SK-N-MC (cell line): ENCODE measurements around the gene CBL.
A peak's percentile ranks its signal among the peaks of the same experiment; 100 is the strongest.

Experiments used
- DNase-seq: peaks from one replicate; pipeline ENCODE4 v3.0.0-alpha.2; 2011; ENCODE audit warnings: low read depth, low spot score
- H3K27ac ChIP-seq: fragments of 200-600 bp; sonication (generic); 2 replicates; pipeline ENCODE4 v1.5.1; 2016; ENCODE audit warnings: mixed run types
- H3K36me3 ChIP-seq: fragments of 200-600 bp; sonication (generic); 2 replicates; pipeline ENCODE4 v1.6.1; 2017; ENCODE audit warnings: antibody characterized with exemption, low read length, mixed read lengths; ENCODE audit not compliant: insufficient read depth
- H3K4me3 ChIP-seq: fragments of 200-600 bp; sonication (generic); 2 replicates; pipeline ENCODE4 v1.5.1; 2016
- H3K9ac ChIP-seq: fragments of 200-600 bp; sonication (generic); 2 replicates; pipeline ENCODE4 v1.8.0; 2017; ENCODE audit warnings: mixed run types, mixed read lengths; ENCODE audit not compliant: insufficient read length
- H3K9me3 ChIP-seq: fragments of 200-600 bp; sonication (generic); 2 replicates; pipeline ENCODE4 v1.6.1; 2017; ENCODE audit warnings: low read depth, mild to moderate bottlenecking, antibody characterized with exemption, low read length, moderate library complexity, mixed read lengths
- EZH2 ChIP-seq: fragments of 200-600 bp; sonication (generic); IDR thresholded peaks from one replicate; pipeline ENCODE4 v1.6.1; 2017; ENCODE audit warnings: antibody characterized with exemption
- FOXP2 ChIP-seq: optimal IDR thresholded peaks from 2 replicates; pipeline ENCODE3; 2011; ENCODE audit warnings: mild to moderate bottlenecking, moderate library complexity; ENCODE audit not compliant: insufficient read depth; ENCODE audit errors: extremely low read length, control extremely low read depth
- POLR2AphosphoS5 ChIP-seq: IDR thresholded peaks from 2 replicates; pipeline ENCODE4 v1.6.1; 2012; ENCODE audit warnings: mild to moderate bottlenecking, low read depth, low read length, borderline replicate concordance

CBL gene

DNA sequence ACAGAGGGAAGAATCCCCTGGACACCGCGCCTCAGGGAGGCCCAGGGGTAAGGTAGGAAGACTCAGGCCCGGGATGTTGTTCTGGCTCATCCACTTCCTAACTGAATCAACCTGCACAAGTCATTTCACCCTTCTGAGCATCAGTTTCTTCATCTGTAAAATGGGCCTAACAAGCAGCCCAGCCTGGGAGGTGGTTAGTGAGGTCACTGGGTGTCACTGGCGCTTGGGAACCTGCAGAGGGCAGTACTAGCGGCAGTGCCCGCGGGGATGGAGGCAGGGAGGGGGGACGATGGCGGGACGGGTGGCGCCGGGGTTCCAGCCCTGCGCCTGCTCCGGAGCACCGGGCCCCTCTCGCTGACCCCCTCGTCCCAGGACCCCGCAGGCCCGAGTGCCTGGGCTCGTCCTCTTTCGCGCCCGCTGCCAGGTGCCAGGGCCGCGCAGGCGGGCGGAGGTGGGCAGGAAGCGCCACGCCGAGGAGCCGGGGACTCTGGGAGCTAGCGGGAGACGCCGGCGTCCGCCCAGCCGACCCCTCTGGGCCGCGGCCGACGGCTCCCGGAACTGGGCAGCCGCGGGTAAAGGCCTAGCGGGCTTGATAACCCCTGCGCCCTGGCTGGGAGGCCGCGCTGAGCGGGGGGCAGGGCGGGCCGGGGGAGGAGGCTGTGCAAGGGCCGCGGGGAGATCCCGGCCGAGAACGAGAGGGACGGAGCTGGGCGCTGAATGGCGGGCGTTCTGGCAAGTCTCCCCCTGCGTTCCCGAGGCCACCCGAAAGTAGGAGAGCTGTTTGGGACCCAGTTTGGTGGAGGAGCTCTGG, 37.5 kb upstream of the CBL start, which contains the start of gene NLRX1:
Gene NLRX1, plus strand, starts transcription at position 255 of the 811 bp plus-strand sequence. CDS start 2,679 bp downstream, outside the sequence.
- TF ChIP-seq POLR2AphosphoS5, result no peak
- no peak for TF ChIP-seq FOXP2
- no peak for TF ChIP-seq EZH2
- no peak for DNase-seq
- Histone ChIP-seq H3K9ac (no peak within 1 kb of the TSS), H3K27ac (no peak within 1 kb of the TSS), H3K9me3 (no peaks in the 10 kb centered on the region), H3K36me3 (no peaks in the 10 kb centered on the region), H3K4me3 (no peak within 1 kb of the TSS)

DNA sequence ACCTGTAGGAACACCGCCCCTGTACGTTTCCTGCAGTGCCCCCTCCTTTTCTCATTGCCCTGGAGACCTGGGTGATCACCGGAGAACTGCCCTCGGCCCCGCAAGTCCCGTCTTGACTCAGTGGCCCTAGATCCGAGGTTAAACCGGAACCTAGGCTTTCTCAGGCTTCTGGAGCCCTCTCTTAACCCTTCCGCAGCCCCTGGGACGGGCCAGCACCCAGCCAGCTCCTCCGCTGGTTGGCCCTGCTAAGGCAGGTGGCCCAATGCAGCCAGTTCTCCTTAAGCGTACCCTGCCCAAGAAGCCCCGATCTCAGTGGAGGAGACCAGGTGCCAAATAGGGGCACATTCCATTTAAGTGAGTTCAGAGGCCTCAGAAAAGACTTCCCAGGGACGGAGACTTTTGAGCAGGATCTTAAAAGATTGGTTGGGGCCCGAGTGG, 36.8 kb upstream of the CBL start:
- TF ChIP-seq POLR2AphosphoS5 (no peak), EZH2 (no peak), FOXP2 (no peak)
- no peaks in the 10 kb centered on the region for H3K36me3 ChIP-seq
- no peak for DNase-seq
- no peak overlapping the region for H3K9ac ChIP-seq
- H3K27ac ChIP-seq, result no peak overlapping the region
- no peak overlapping the region for H3K4me3 ChIP-seq
- H3K9me3 ChIP-seq, result no peaks in the 10 kb centered on the region

GRCh38 chr11:119172513-119172912, 33.6 kb upstream of the CBL start:
- no peak for DNase-seq
- Histone ChIP-seq H3K9me3 (no peaks in the 10 kb centered on the region), H3K9ac (no peak overlapping the region), H3K4me3 (no peak overlapping the region), H3K27ac (no peak overlapping the region), H3K36me3 (no peaks in the 10 kb centered on the region)
- TF ChIP-seq FOXP2 (no peak), POLR2AphosphoS5 (no peak), EZH2 (no peak)

DNA sequence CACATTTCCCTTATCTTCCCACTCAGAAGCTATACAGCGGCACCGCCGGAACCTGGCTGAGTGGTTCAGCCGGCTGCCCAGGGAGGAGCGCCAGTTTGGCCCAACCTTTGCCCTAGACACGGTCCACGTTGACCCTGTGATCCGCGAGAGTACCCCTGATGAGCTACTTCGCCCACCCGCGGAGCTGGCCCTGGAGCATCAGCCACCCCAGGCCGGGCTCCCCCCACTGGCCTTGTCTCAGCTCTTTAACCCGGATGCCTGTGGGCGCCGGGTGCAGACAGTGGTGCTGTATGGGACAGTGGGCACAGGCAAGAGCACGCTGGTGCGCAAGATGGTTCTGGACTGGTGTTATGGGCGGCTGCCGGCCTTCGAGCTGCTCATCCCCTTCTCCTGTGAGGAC, 32.7 kb upstream of the CBL start:
- H3K27ac ChIP-seq, result no peak overlapping the region
- no peak overlapping the region for H3K4me3 ChIP-seq
- no peaks in the 10 kb centered on the region for H3K36me3 ChIP-seq
- TF ChIP-seq POLR2AphosphoS5, result no peak
- TF ChIP-seq FOXP2, result no peak
- TF ChIP-seq EZH2, result no peak
- DNase-seq, result no peak
- H3K9me3 ChIP-seq, result no peaks in the 10 kb centered on the region
- H3K9ac ChIP-seq, result no peak overlapping the region

- Histone ChIP-seq H3K27ac (no peak overlapping the region), H3K4me3 (no peak overlapping the region), H3K9me3 (no peaks in the 10 kb centered on the region), H3K9ac (no peak overlapping the region), H3K36me3 (no peaks in the 10 kb centered on the region)
- DNase-seq, result no peak
- no peak for TF ChIP-seq POLR2AphosphoS5
- no peak for TF ChIP-seq EZH2
- no peak for TF ChIP-seq FOXP2
These were observed 30.6 kb upstream of the CBL start for GRCh38 chr11:119175493-119176077.

- Histone ChIP-seq H3K9ac (peak overlapping the region; percentile 22), H3K36me3 (no peaks in the 10 kb centered on the region), H3K9me3 (no peaks in the 10 kb centered on the region), H3K4me3 (no peak overlapping the region), H3K27ac (no peak overlapping the region)
- TF ChIP-seq POLR2AphosphoS5 (no peak), EZH2 (no peak), FOXP2 (no peak)
- no peak for DNase-seq
These were observed 27.9 kb upstream of the CBL start for GRCh38 chr11:119178166-119178680.

GRCh38 chr11:119179342-119179741, 26.8 kb upstream of the CBL start:
- no peaks in the 10 kb centered on the region for H3K36me3 ChIP-seq
- no peak for DNase-seq
- no peaks in the 10 kb centered on the region for H3K9me3 ChIP-seq
- no peak overlapping the region for H3K9ac ChIP-seq
- TF ChIP-seq EZH2 (no peak), POLR2AphosphoS5 (no peak), FOXP2 (no peak)
- no peak overlapping the region for H3K27ac ChIP-seq
- H3K4me3 ChIP-seq, result no peak overlapping the region

DNA sequence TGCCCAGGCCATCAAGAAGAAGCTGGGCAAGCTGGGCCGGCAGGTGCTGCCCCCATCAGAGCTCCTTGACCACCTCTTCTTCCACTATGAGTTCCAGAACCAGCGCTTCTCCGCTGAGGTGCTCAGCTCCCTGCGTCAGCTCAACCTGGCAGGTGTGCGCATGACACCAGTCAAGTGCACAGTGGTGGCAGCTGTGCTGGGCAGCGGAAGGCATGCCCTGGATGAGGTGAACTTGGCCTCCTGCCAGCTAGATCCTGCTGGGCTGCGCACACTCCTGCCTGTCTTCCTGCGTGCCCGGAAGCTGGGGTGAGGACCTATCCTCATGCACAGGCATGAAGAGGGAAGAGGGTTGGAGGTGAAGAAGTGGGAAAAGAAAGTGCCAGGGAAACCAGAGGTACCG, 26.2 kb upstream of the CBL start:
- Histone ChIP-seq H3K9ac (no peak overlapping the region), H3K36me3 (no peaks in the 10 kb centered on the region), H3K9me3 (no peaks in the 10 kb centered on the region), H3K4me3 (no peak overlapping the region), H3K27ac (no peak overlapping the region)
- DNase-seq, result no peak
- TF ChIP-seq EZH2, result no peak
- no peak for TF ChIP-seq POLR2AphosphoS5
- no peak for TF ChIP-seq FOXP2
